GM18868 (cell line): ENCODE data around the gene AMD1.
"Not testable (repeated sequence)": the region's sequence is repeated elsewhere in the genome, so short reads cannot be mapped to it uniquely, and the experiment has no call there.

ENCODE experiments used
- ATAC-seq: cut with Tn5 transposase; IDR thresholded peaks from one replicate; pipeline ENCODE4 v1.9.1; 2021; ENCODE audit warnings: mild to moderate bottlenecking, moderate library complexity; ENCODE audit not compliant: unreplicated experiment

AMD1 gene

DNA sequence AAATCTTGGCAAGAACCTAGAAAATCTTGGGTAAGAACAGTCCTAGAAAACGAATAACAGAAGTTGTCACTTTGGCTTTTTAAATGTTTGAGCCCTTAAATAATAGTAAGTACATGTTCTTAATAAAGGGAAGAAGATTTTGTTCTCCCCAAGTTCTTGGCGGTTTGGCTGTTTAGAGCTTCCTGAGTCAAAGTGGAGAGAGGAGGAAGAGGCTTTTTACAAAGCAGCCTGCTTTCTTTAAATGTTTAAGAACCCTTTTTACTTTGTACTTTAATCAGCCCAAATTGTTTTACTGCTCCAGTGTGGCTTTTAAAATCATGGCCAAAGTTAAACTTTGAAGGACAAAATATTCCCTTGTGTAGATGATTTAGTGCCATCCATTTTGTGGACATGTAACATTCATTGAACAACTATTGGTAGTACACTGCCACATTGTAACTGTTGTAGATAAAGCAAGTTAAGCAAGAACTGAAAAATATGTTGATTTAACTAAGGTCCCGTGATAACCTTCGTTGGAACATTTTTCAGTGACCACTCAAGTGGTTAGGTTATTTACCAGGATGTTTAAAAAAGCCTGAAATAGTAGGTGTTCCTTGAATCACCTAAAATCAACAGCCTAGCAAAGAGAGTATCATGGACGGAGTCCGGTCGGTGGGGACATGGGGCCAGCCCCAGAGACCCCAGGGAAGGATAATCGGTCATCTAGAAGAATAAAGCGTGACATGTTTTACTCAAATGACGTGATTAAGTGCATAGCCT lies 2.4 kb downstream of the AMD1 start:
- no peak for ATAC-seq

DNA sequence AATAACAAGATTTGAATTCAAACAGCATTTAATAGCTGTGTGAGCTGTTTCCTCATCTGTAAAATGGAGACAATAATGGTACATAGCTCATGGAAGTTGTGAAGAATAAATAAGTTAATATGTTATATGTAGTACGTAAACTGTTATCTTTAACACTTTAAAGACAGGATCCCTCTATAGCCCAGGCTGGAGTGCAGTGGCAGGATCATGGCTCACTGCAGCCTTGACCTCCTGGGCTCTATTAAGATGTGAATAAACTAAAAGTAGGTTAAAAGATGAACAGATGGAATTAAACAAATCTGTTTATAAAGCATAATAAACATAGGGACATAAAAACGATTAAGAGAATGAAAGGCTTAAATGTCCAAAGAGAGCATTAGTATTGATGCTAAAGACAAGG lies 3.0 kb downstream of the AMD1 start:
- ATAC-seq: no peak

DNA sequence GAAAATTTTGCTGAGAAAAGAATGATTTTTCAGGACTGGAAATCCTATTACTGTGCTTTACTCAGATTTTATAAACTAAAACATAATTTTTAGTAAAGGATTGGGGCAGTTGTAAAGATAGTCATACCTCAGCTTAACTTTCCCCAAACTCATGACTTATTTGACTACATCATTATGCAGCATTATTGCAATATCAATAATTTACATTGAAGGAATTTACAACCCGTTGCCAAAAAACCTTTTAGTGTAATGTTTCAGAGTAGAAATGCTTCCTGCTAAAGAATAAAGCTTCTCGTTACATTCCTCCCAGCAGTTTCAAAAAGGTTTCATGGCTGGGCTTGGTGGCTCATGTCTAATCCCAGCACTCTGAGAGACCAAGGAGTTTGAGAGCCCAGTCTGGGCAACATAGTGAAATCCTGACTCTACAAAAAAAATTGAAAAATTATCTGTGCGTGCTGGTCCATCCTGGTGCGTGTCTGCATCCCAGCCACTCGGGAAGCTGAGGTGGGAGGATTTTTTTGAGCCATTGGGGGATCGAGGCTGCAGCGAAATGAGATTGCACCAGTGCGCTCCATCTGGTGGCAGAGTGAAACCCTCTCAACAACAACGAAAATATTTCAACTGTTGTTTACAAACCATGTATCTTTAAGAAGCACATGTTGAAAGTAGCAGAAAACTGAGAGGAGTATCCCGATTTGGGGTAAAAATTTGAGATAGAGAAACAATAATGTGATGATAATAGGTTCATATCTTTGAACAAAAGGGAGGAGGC lies 4.4 kb downstream of the AMD1 start:
- ATAC-seq: no peak

DNA sequence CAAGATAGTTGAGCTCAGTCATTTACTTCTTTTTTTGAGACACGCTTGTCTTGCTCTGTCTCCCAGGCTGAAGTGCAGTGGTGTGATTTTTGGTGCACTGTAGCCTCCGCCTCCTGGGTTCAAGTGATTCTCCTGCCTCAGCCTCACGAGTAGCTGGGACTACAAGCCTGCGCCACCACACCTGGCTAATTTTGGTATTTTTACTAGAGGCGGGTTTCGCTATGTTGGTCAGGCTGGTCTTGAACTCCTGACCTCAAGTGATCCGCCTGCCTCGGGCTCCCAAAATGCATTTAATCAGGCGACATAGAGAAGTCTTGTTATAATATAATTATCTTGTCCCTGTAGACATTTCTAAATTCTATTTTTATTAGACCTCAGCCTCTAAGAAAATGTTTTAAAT lies 6.1 kb downstream of the AMD1 start:
- no peak for ATAC-seq

DNA sequence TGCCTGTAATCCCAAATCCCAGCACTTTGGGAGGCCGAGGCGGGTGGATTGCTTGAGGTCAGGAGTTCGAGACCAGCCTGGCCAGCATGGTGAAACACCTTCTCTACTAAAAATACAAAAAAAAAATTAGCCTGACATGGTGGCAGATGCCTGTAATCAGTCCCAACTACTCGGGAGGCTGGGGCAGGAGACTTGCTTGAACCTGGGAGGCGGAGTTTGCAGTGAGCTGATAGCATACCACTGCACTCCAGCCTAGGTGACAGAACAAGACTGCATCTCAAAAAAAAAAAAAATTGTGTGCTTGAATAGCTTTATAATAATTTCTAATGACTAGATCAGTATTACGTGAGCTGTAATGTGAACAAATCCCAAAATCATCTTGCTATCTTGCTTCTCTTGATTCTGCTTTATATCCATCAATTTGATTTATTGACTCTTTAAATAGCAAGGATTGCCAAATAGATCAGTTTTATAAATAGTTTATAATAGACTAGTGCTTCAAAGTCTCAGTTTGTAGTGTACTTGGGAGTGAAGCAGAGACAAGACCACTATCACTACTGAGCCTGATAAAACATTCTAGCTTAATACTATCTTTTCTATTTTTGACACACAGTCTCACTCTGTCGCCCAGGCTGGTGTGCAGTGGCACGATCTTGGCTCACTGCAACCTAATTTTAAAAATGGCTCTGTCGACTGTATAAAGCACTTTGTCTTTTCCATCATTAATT lies 7.1 kb downstream of the AMD1 start:
- ATAC-seq: no peak

DNA sequence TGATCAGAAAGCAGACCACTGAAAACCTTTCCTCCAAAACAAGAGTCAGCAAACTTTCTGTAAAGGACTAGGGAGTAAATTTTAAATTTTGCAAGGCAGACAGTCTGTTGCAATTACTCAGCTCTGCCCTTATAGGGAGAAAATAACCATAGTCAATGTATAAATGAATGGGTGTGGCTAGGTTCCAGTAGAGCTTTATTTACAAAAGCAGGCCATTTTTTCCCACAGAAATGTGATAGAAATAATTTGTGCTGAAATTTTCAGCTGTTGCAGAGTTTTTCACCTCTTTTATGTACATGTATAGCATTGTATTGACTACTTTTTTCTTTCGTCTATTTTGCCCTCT lies 7.7 kb downstream of the AMD1 start:
- ATAC-seq: no peak

DNA sequence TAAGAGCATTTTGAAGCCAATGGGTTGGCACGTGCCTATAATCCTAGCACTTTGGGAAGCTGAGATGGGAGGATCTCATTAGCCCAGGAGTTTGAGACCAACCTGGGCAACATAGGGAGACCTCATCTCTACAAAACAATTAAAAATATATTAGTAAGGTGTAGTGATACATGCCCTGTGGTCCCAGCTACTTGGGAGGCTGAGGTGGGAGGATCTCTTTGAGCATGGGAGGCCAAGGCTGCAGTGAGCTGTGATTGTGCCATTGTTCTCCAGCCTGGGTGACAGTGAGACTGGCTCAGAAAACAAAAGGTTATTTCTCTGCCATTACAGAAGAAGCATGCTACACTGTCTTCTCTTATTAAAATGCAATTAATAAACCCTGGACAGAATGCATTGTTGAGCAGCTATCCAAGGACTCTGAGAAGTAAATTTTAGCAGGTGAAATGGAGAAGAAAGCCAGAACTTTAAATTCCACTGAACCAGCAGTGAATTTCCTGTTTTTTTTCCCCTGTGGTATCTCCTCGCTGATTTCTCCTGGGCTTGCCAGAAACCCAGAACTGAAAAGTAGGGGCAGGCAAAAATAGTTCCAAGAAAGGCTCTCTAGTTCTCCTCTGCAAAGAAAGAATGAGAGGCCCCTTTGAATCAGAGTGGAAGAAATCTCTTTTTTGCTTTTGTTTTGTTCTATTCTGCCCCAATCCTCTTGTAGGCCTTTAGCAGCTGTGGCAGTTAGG lies 8.4 kb downstream of the AMD1 start:
- no peak for ATAC-seq

DNA sequence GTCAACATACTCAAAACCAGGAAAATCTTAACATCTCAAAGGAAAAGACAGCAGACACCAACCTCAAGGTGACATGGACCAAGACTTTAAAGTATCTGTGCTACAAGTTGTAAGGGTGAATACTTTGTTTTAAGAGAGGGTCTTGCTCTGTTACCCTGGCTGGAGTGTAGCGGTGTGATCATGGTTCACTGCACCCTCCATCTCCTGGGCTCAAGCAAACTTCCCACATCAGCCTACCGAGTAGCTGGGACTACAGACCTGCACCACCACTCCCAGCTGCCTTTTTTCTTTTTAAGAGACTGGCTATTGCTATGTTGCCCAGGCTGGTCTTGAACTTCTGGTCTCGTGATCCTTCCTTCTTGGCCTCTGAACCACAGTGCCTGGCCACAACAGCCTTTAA lies 9.7 kb downstream of the AMD1 start:
- ATAC-seq: no peak

DNA sequence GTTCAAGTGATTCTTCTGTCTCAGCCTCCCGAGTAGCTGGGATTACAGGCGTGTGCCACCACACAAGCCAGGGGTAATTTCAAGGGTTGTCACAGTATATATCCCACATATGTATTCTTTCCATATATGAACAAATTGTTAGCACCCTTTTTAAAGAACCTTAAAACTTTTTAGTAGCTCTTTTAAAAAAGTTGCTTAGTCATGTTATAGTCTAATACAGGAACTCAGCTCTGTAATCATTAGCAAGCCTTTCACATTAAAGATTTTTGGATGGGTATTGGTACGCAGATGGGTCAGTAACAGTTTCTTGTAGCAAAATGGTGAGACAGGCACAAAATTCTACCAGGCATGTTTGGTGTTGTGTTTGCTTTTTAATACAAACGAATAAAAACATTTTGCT lies 10.9 kb downstream of the AMD1 start:
- ATAC-seq: no peak

DNA sequence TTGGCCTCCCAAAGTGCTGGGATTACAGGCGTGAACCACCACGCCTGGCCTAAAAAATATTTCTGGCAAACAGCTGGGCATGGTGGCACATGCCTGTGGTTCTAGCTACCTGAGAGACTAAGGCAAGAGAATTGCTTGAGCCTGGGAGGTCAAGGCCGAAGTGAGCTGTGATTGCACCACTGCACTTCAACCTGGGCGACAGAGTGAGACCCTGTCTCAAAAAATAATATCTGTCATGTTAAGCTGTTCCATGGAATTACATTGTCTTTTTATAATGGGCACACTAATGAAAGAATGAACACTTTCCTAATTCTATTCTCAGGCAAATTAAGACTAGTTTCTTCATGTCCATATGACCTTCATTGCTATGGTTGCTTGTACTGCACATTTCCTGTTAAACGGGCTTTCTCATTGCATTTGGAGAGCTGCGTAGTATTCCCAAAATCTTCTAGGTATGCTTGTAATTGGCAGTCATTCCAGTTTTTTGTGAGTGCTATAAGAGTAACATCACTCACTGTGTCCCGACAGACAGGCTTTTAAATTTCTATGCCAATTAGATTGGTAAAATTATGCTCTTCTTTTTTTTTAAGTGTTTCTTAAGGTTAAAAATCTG lies 12.1 kb downstream of the AMD1 start:
- ATAC-seq: no peak

DNA sequence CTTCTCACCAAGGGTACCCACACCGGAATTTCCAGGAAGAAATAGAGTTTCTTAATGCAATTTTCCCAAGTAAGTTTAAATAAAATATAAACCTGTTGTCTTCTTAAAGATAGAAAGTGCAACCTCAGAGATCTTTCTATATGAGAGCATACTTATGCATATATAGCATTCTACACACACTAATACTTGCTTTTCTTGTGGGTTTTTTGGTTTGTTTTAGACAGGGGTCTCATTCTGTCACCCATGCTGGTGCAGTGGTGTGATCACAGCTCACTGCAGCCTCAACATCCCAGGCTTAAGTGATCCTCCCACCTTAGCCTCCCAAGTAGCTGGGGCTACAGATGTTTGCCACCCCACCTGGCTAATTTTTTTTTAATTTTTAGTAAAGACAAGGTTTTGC lies 15.7 kb downstream of the AMD1 start:
- no peak for ATAC-seq

DNA sequence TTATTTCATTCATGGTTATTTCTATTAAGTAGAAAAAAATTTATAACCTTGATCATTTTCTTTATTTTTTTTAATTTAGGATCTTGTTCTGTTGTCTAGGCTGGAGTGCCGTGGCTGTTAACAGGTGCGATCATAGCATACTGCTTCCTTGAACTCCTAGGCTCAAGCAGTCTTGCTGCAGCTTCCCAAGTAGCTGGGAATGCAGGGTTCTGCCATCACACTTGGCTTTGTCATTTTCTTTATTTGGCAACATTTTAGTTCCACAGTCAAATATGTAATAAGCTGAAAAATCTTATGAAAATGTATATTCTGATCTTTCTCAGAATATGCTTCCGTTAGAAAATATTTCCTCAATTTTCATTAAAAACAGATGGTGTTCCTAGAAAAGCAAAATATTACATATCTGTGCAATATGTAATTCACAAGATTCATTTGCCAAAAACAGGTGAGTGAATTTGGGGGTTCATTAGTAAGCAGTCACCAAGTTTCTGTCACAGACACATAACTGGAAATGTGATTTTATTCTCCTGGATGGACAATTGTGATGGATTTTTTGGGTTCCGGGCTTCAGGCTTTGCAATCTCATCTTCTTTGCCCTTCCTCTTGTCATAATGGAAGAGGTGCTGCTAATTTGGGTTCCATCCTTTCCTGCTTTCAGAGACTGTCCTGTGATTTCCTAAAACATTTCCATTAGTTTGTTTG lies 21.5 kb downstream of the AMD1 start:
- ATAC-seq: no peak

DNA sequence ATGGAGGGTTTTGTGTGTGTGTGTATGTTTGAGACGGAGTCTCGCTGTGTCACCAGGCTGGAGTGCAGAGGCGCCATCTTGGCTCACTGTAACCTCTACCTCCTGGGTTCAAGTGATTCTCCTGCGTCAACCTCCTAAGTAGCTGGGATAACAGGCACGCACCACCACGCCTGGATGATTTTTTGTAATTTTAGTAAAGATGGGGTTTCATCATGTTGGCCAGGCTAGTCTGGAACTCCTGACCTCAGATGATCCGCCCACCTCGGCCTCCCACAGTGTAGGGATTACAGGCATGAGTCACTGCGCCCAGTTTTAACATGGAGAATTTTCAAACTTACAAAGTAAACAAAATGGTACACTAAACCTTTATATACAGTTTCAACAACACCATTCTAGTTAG lies 22.8 kb downstream of the AMD1 start:
- no peak for ATAC-seq

DNA sequence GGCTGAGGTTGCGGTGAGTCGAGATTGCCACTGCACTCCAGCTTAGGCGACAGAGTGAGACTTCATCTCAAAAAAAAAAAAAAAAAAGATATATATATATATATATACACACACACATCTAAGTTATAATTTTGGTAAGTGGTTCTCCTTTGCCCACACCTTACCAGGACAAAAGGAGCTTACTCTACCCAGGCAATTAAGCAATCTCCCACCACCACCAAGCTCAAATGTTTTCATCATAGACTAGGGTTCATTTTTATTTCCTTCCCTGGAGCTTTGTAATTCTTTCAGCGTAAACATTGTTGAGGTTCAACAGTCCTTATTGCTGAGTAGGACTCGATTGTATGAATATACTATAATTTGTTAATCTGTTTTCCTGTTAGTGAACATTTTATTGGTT lies 23.5 kb downstream of the AMD1 start:
- ATAC-seq: no peak

DNA sequence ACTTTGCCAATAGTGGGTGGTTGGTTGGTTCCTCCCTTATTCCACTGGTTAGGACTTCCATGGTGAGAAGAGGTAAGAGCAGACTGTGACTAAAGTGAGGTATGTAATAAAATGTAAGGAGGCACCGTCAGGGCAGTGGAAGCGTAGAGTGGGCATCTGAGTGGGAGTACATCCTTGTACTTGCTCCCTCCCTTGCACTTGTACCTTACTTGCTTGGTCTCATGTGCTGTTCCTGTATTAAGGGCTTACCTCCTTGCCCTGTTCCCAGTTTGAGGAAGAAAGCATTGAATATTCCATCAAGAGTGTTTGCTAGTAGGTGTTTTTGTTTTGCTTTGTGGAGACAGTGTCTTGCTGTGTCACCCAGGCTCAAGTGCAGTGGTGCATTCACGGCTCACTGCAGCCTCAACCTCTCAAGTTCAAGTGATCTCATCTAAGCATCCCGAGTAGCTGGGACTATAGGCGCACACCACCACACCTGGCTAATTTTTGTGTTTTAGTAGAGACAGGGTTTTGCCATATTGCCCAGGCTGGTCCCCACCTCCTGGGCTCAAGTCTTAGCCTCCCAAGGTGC lies 25.5 kb downstream of the AMD1 start:
- ATAC-seq: no peak

DNA sequence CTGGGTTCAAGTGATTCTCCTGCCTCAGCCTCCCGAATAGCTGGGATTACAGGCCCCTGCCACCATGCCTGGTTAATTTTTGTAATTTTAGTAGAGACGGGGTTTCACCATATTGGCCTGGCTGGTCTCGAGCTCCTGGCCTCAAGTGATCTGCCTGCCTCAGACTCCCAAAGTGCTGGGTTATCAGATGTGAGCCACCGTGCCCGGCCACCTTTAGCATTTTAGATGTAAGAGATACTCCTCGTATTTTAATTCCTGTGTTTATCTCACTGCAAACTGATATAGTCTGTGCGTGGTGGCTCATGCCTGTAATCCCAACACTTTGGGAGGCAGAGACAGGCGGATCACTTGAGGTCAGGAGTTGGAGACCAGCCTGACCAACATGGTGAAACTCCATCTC lies 27.0 kb downstream of the AMD1 start:
- ATAC-seq: not testable (repeated sequence)

DNA sequence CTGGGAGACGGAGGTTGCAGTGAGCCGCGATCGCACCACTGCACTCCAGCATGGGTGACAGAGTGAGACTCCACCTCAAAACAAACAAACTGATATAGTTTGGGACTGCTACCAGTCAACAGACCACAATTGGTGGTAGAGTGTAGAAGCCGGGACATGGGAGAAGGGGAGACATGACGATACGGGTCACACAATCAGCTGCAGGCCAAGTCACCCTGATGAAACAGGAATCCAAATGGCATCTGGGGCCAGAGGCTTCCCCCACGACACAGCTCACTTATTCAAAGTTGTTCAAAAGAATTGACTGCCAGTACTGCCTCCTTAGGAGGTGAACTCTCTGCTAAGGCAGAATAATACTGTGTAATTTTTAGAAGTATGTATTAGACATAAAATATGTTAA lies 27.5 kb downstream of the AMD1 start:
- no peak for ATAC-seq

DNA sequence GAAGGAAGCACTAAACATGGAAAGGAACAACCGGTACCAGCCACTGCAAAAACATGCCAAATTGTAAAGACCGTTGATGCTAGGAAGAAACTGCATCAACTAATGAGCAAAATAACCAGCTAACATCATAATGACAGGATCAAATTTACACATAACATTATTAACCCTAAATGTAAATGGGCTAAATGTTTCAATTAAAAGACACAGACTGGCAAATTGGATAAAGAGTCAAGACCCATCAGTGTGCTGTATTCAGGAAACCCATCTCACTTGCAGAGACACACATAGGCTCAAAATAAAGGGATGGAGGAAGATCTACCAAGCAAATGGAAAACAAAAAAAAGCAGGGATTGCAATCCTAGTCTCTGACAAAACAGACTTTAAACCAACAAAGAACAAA lies 31.7 kb downstream of the AMD1 start:
- not testable (repeated sequence) for ATAC-seq

DNA sequence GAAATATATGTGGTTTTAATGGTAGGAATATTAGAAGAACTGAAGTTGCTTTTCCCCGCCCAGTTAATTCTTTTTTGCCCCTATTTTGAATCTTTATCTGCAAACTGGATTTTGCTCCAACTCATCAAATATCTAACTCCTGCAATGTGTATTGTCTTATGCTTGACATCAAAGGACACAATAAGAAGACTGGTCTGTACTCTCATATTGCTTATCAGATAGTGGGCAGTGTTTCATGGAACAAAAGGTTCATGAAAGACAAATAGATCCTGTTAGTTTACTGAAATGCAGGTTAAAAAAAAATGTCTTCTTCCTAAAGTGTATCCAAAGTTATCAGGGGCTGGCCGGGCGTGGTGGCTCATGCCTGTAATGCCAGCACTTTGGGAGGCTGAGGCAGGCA lies 56.2 kb downstream of the AMD1 start:
- ATAC-seq: no peak

DNA sequence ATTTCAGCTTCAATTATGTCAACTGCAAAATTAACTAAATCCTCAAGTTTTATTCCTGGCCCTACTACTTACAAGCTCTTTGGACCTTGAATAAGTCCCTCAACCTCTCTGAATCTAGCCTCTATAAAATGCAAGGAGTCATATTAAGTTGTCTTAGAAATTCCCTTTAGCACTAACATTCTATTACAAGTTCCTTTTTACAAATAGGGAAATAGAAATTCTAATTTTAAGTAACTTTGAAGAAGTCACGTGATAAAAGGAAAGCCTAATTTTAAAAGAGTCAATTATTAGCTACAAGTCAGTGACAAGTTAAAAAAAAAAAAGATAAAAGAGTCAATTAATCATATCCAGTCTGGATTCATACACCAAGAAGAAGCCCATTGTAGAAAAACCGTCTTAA lies 59.3 kb downstream of the AMD1 start:
- no peak for ATAC-seq
